GM12878 (cell line): ENCODE measurements around the gene KLHL2. TPM values are rescaled to one million over a fixed set of nuclear protein-coding genes. Genes with fewer than 3 reads are reported as not detected.
"Not testable (repeated sequence)": the region's sequence is repeated elsewhere in the genome, so short reads cannot be mapped to it uniquely, and the experiment has no call there.

ENCODE experiments used
- ATAC-seq: fragments of 200-7000 bp; cut with Tn5 transposase; 3 replicates; pipeline ENCODE4 v1.9.1; 2020; ENCODE audit warnings: mild to moderate bottlenecking, moderate library complexity
- BruUV-seq: library from RNA; stranded (reverse); fragments of 400-500 nt; replicated peaks from 2 replicates; lab custom pipeline; 2021; lab: Mats Ljungman, UMichigan
- CTCF ChIA-PET: fragments of 300-600 bp; sonication (Branson Sonifier 250); formaldehyde crosslinking; extraction: SDS; loops from one replicate; lab custom pipeline; 2021; ENCODE audit warnings: inconsistent platforms; lab: Yijun Ruan, JAX
- POLR2A ChIA-PET: fragments of 350-600 bp; formaldehyde crosslinking; extraction: SDS; loops from one replicate; lab custom pipeline; 2021; ENCODE audit warnings: inconsistent platforms; lab: Charles Lee
- RAD21 ChIA-PET: fragments of 300-600 bp; sonication (Branson Sonifier 250); formaldehyde crosslinking; loops from one replicate; lab custom pipeline; 2023; ENCODE audit warnings: antibody characterized with exemption; ENCODE audit not compliant: unreplicated experiment; lab: Charles Lee
- SMC1A ChIA-PET: fragments of 300-600 bp; sonication (Branson Sonifier 250); formaldehyde crosslinking; loops from one replicate; lab custom pipeline; 2023; ENCODE audit not compliant: unreplicated experiment, uncharacterized antibody; lab: Charles Lee
- DNase-seq: peaks from one replicate; pipeline ENCODE4 v3.0.0-alpha.2; 2011; ENCODE audit warnings: low read depth, low spot score
- FAIRE-seq: peaks from 3 replicates; lab custom pipeline; 2011; peaks lifted over from hg19 to GRCh38; lab: Jason Lieb, UNC
- H2AFZ ChIP-seq: 2 replicates; pipeline ENCODE4 v1.6.0; 2011; ENCODE audit warnings: low read depth, low read length, control low read depth; ENCODE audit not compliant: control insufficient read depth
- H3K27ac ChIP-seq: 2 replicates; pipeline ENCODE4 v1.5.1; 2011; ENCODE audit warnings: control low read depth; ENCODE audit not compliant: control insufficient read depth, insufficient read depth
- H3K27me3 ChIP-seq, 2 experiments: replicated peaks in 1 of 2; 2 replicates each; pipeline versions ENCODE4 v1.6.0 to v1.6.1; 2011; ENCODE audit warnings: low read length in 1 of 2; ENCODE audit not compliant: control insufficient read depth in 2 of 2, insufficient read depth in 2 of 2
- H3K36me3 ChIP-seq, 2 experiments: 2 replicates each; pipeline ENCODE4 v1.5.1; 2011; ENCODE audit warnings: low read length in 1 of 2; ENCODE audit not compliant: control insufficient read depth in 2 of 2, insufficient read depth in 2 of 2
- H3K4me1 ChIP-seq: 2 replicates; pipeline ENCODE4 v1.6.1; 2011; ENCODE audit warnings: mild to moderate bottlenecking, low read length, moderate library complexity, mixed read lengths; ENCODE audit not compliant: control insufficient read depth, insufficient read depth
- H3K4me2 ChIP-seq: 2 replicates; pipeline ENCODE4 v1.6.0; 2011; ENCODE audit warnings: control low read depth; ENCODE audit not compliant: control insufficient read depth, insufficient read depth
- H3K4me3 ChIP-seq: fragments of 200-600 bp; sonication (generic); 2 replicates; pipeline ENCODE4 v1.5.1; 2016
- H3K79me2 ChIP-seq: 2 replicates; pipeline ENCODE4 v1.6.0; 2011; ENCODE audit warnings: low read length; ENCODE audit not compliant: control insufficient read depth, insufficient read depth
- H3K9ac ChIP-seq: 2 replicates; pipeline ENCODE4 v1.8.0; 2011; ENCODE audit warnings: low read length, control low read depth, mixed read lengths; ENCODE audit not compliant: control insufficient read depth, insufficient read depth
- H3K9me3 ChIP-seq: replicated peaks from 3 replicates; pipeline ENCODE4 v1.5.1; 2011; ENCODE audit warnings: mild to moderate bottlenecking, low read length; ENCODE audit not compliant: control insufficient read depth, insufficient read depth
- H4K20me1 ChIP-seq: 2 replicates; pipeline ENCODE4 v1.6.0; 2011; ENCODE audit not compliant: control insufficient read depth, insufficient read depth
- IKZF2 ChIP-seq, 2 experiments: fragments of 450-650 bp; IDR thresholded peaks; 2 replicates each; pipeline ENCODE4 v1.6.1; 2017; ENCODE audit warnings: mild to moderate bottlenecking in 2 of 2, moderate library complexity in 2 of 2
- SPI1 ChIP-seq: IDR thresholded peaks from 2 replicates; pipeline ENCODE4 v1.6.1; 2011; ENCODE audit warnings: low read depth, mild to moderate bottlenecking, low read length, moderate library complexity, borderline replicate concordance; ENCODE audit not compliant: insufficient read depth
- WGBS: methylation state at CpG from one replicate; pipeline ENCODE4 v1.1.6; 2016; ENCODE audit warnings: low lambda C conversion rate; ENCODE audit not compliant: insufficient replicate concordance, insufficient coverage; ENCODE audit errors: missing lambda C conversion rate; 5-methylcytosine and 5-hydroxymethylcytosine counted together
- in situ Hi-C: fragments of 300-500 bp; cut with MboI; formaldehyde crosslinking; loops from 9 replicates; pipeline ENCODE4 v1.14.3; 2018; ENCODE audit warnings: mixed read lengths
- intact Hi-C: fragments of 100-400 bp; cut with micrococcal nuclease; formaldehyde crosslinking; loops from one replicate; pipeline ENCODE4 v1.14.2; 2022; ENCODE audit not compliant: unreplicated experiment
- polyA plus RNA-seq, 11 experiments: library from polyadenylated mRNA; depleted of rRNA in 4 of 11; unstranded in 6 of 11; stranded (reverse) in 5 of 11; fragments of >200 nt; fragmentation: Nextera tagmentation in 4 of 11; fragmentation: Illumina TruSeq in 1 of 11; extraction: Ambion mirVana in 4 of 11; extraction: Trizol in 1 of 11; gene quantifications; 1 replicate in 1 of 11; 2 replicates in 10 of 11; pipeline versions ENCODE4 v1.2.1 to v1.2.3, GENCODE V29; 2011 to 2016; ENCODE audit warnings: inconsistent platforms in 2 of 11, missing spikeins in 2 of 11, low read depth in 1 of 11
- total RNA-seq, 4 experiments: library from RNA; depleted of rRNA in 3 of 4; stranded (reverse); fragments of >200 nt in 3 of 4; fragmentation: Illumina TruSeq in 1 of 4; extraction: Trizol in 1 of 4; gene quantifications; 2 replicates each; pipeline versions ENCODE4 v1.2.1 to v1.2.3, GENCODE V29; 2013 to 2021

The KLHL2 gene
- total and polyA plus RNA-seq, 10 of the 15 experiments (the other 5 are each of a cell fraction or from before 2014, with no cell fraction given), result 4.8 to 22.8 (median 12.9) TPM

- not testable (repeated sequence) for ATAC-seq
These were observed 29.5 kb downstream of the KLHL2 start for GRCh38 chr4:165236852-165237251.

GRCh38 chr4:165238041-165238640 is 30.8 kb downstream of the KLHL2 start:
- H3K4me1 ChIP-seq, H2AFZ ChIP-seq, H3K27me3 ChIP-seq, H3K4me3 ChIP-seq, CTCF ChIA-PET, POLR2A ChIA-PET, H3K36me3 ChIP-seq, H3K9ac ChIP-seq, H3K27ac ChIP-seq, DNase-seq, intact Hi-C loops, H3K79me2 ChIP-seq, BruUV-seq, H4K20me1 ChIP-seq, FAIRE-seq, H3K9me3 ChIP-seq, in situ Hi-C loops: not testable (repeated sequence)
- peak; percentile 70 for ATAC-seq
- peak overlapping the region; percentile 7; the same call in 1 of the 2 replicates for H3K4me2 ChIP-seq
- 36% methylated on average over 5 of the region's 5 CpGs for WGBS
- RAD21 ChIA-PET, result interaction anchor here (0.7 to 0.9 kb wide), 2 partner anchors 30 to 89 kb away, joined by 3 read pairs; no protein-coding TSS in a partner anchor
- TF ChIP-seq IKZF2 (IDR thresholded peaks at IDR 0.05) (0 out of 4 replicates have a peak, but pooled peaks of 1 of the 2 experiments have one; percentile 16), SPI1 (peak; percentile 58; the same call in 1 of the 2 replicates)
- TF ChIP-seq, all 136 proteins: peak for 2; not testable (repeated sequence) for 134
- SMC1A ChIA-PET, result interaction anchor here (0.6 to 1.0 kb wide), 3 partner anchors 60 to 107 kb away, joined by 3 to 4 read pairs (median 3); no protein-coding TSS in a partner anchor

More at GRCh38 chr4:165236852-165237251, 29.5 kb downstream of the KLHL2 start:
- SMC1A ChIA-PET, RAD21 ChIA-PET, in situ Hi-C loops, FAIRE-seq, DNase-seq, intact Hi-C loops, H3K27me3 ChIP-seq, H3K79me2 ChIP-seq, POLR2A ChIA-PET, H3K9me3 ChIP-seq, H2AFZ ChIP-seq, H4K20me1 ChIP-seq, H3K27ac ChIP-seq, H3K36me3 ChIP-seq, CTCF ChIA-PET, H3K4me2 ChIP-seq, H3K9ac ChIP-seq, H3K4me1 ChIP-seq, H3K4me3 ChIP-seq, BruUV-seq: not testable (repeated sequence)
- WGBS, result no CpG with 5 or more reads among the region's 1 CpG

- H3K27me3 ChIP-seq, DNase-seq, H3K9me3 ChIP-seq, RAD21 ChIA-PET, H3K4me3 ChIP-seq, H4K20me1 ChIP-seq, H3K9ac ChIP-seq, POLR2A ChIA-PET, H2AFZ ChIP-seq, SMC1A ChIA-PET, BruUV-seq, ATAC-seq, H3K4me2 ChIP-seq, FAIRE-seq, CTCF ChIA-PET, H3K27ac ChIP-seq, H3K79me2 ChIP-seq, H3K36me3 ChIP-seq, H3K4me1 ChIP-seq, intact Hi-C loops, in situ Hi-C loops: not testable (repeated sequence)
These were observed 33.4 kb downstream of the KLHL2 start for GRCh38 chr4:165240761-165241160.

GRCh38 chr4:165244148-165244547 is 36.8 kb downstream of the KLHL2 start:
- 91% methylated on average over 2 of the region's 2 CpGs for WGBS
- H3K4me2 ChIP-seq, in situ Hi-C loops, SMC1A ChIA-PET, CTCF ChIA-PET, H3K36me3 ChIP-seq, H3K27ac ChIP-seq, BruUV-seq, intact Hi-C loops, H2AFZ ChIP-seq, H3K4me3 ChIP-seq, DNase-seq, H3K9me3 ChIP-seq, ATAC-seq, H3K27me3 ChIP-seq, FAIRE-seq, H3K4me1 ChIP-seq, H3K9ac ChIP-seq, POLR2A ChIA-PET, H4K20me1 ChIP-seq, RAD21 ChIA-PET, H3K79me2 ChIP-seq: not testable (repeated sequence)
